PC-9 (cell line): Measurements from ENCODE around the gene PPP1R37.

ENCODE experiments used
- EZH2 ChIP-seq: fragments of 200-600 bp; sonication (generic); IDR thresholded peaks from 2 replicates; pipeline ENCODE4 v1.8.0; 2017; ENCODE audit warnings: antibody characterized with exemption, low read depth
- TF ChIP-seq, protein P1 (sequence below): fragments of 200-600 bp; sonication (generic); conservative IDR thresholded peaks from 2 replicates; pipeline ENCODE4 v1.6.1; 2017; ENCODE audit warnings: mixed run types, antibody characterized with exemption, mild to moderate bottlenecking, moderate library complexity

DNA sequence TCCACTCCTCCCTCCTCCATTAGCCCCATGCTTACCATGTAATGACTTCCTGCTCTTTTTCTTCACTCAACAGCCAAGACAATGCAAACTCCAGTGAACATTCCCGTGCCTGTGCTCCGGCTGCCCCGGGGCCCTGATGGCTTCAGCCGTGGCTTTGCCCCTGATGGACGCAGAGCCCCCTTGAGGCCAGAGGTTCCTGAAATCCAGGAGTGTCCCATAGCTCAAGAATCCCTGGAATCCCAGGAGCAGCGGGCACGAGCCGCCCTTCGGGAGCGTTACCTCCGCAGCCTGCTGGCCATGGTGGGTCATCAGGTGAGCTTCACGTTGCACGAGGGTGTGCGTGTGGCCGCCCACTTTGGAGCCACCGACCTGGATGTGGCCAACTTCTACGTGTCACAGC, 2.9 kb upstream of the PPP1R37 start:
- TF ChIP-seq, protein P1, sequence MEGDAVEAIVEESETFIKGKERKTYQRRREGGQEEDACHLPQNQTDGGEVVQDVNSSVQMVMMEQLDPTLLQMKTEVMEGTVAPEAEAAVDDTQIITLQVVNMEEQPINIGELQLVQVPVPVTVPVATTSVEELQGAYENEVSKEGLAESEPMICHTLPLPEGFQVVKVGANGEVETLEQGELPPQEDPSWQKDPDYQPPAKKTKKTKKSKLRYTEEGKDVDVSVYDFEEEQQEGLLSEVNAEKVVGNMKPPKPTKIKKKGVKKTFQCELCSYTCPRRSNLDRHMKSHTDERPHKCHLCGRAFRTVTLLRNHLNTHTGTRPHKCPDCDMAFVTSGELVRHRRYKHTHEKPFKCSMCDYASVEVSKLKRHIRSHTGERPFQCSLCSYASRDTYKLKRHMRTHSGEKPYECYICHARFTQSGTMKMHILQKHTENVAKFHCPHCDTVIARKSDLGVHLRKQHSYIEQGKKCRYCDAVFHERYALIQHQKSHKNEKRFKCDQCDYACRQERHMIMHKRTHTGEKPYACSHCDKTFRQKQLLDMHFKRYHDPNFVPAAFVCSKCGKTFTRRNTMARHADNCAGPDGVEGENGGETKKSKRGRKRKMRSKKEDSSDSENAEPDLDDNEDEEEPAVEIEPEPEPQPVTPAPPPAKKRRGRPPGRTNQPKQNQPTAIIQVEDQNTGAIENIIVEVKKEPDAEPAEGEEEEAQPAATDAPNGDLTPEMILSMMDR = no peak
- TF ChIP-seq EZH2 = no peak
